ENCODE results near the gene BRME1. TPM values are rescaled to one million over a fixed set of nuclear protein-coding genes. Genes with fewer than 3 reads are reported as not detected.

BRME1 gene
- polyA plus RNA-seq, 1 experiment = 0.94 TPM

GRCh38 chr19:13908674-13909073 lies 2.8 kb upstream of the BRME1 start:
- ChIA-PET POLR2A (no interaction called here), CTCF (no interaction called here)
- no peaks in the 10 kb centered on the region for H3K27me3 ChIP-seq (ENCODE audit: control insufficient read depth, insufficient read depth, low read length)
- H3K4me3 ChIP-seq (ENCODE audit: low read depth, low read length) = no peak overlapping the region
- no peak for TF ChIP-seq CTCF (IDR thresholded peaks at IDR 0.05; ENCODE audit: insufficient read depth, low read depth, low read length)
- no peak for DNase-seq (ENCODE audit: low read depth)
- H3K36me3 ChIP-seq (ENCODE audit: control insufficient read depth, insufficient read depth, low read length) = peaks cover 11% of the 10 kb centered on the region

- Histone ChIP-seq H3K27me3 (ENCODE audit: control insufficient read depth, insufficient read depth, low read length) (no peaks in the 10 kb centered on the region), H3K36me3 (ENCODE audit: control insufficient read depth, insufficient read depth, low read length) (peaks cover 2% of the 10 kb centered on the region; the same call in 1 of the 2 replicates), H3K4me3 (ENCODE audit: low read depth, low read length) (peak overlapping the region; percentile 99)
- ChIA-PET POLR2A (no interaction called here), CTCF (interaction anchor here (1.1 kb wide), 1 partner anchor 166 kb away, joined by 4 read pairs; the partner anchor contains the start of gene MISP3)
- DNase-seq (ENCODE audit: low read depth) = no peak
- no peak for TF ChIP-seq CTCF (IDR thresholded peaks at IDR 0.05; ENCODE audit: insufficient read depth, low read depth, low read length)
Measured at GRCh38 chr19:13906910-13907309, 993 bp upstream of the BRME1 start.

DNA sequence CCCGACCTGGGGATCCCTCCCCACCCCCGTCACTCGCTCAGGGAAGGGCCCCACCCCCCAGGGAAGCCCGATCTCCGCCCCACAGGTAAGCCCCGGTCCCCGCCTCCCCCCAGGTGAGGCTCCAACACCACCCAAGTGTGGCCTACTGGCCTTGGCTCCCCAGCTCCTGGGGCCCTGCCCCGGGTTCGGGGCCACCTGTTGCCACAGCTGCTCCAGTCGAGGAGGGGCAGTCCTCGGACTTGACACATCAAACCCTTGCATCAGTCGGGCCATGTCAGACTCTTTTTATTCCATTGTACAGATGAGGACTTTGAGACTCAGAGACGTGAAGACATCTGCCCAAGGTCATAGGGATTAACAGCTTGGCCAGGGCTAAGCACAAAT lies 596 bp upstream of the BRME1 start:
- TF ChIP-seq CTCF (IDR thresholded peaks at IDR 0.05; ENCODE audit: insufficient read depth, low read depth, low read length) = no peak
- ChIA-PET CTCF (interaction anchor here (1.1 kb wide), 1 partner anchor 166 kb away, joined by 4 read pairs; the partner anchor contains the start of gene MISP3), POLR2A (no interaction called here)
- Histone ChIP-seq H3K27me3 (ENCODE audit: control insufficient read depth, insufficient read depth, low read length) (no peaks in the 10 kb centered on the region), H3K36me3 (ENCODE audit: control insufficient read depth, insufficient read depth, low read length) (peaks cover 2% of the 10 kb centered on the region; the same call in 1 of the 2 replicates), H3K4me3 (ENCODE audit: low read depth, low read length) (peak overlapping the region; percentile 99)
- DNase-seq (ENCODE audit: low read depth) = no peak

- DNase-seq (ENCODE audit: low read depth) = no peak
- TF ChIP-seq CTCF (IDR thresholded peaks at IDR 0.05; ENCODE audit: insufficient read depth, low read depth, low read length) = peak; percentile 20; the same call in 1 of the 2 replicates
- CTCF ChIA-PET = interaction anchor here (0.6 to 1.1 kb wide), 2 partner anchors 9 to 29 kb away, joined by 3 read pairs; no protein-coding TSS in a partner anchor
- POLR2A ChIA-PET = no interaction called here
- H3K4me3 ChIP-seq (ENCODE audit: low read depth, low read length) = no peak overlapping the region
- H3K27me3 ChIP-seq (ENCODE audit: control insufficient read depth, insufficient read depth, low read length) = no peaks in the 10 kb centered on the region
- H3K36me3 ChIP-seq (ENCODE audit: control insufficient read depth, insufficient read depth, low read length) = no peaks in the 10 kb centered on the region
Measured at GRCh38 chr19:13902993-13903555, 2.8 kb downstream of the BRME1 start.

DNA sequence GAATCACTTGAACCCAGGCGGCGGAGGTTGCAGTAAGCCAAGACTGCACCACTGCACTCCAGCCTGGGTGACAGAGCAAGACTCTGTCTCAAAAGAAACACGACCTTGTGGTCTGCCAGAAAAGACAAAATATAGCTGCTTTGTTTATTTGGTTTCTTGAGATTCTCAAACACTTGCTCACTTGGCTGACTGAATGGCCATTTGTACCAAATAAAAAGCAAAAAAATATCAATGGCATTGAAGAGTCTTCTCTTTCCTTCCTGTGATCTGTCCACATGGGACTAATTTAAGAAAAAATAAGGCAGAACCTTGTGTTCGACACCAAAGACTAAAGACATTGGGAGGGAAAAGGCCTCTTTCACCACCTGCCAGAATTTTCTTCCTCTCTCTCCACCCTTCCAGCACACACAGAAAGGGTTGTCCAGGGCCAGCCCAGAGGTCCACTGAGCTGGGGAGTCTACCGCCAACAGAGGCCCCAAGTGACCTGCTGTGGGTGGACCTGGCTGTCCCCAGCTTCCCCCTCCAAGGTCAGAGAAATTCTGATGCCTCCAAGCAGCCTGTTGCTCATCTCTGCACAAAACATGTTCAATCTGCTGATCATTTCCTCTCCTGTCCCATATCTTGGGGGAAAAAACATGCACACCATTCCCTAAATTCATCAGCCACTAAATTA lies 5.9 kb downstream of the BRME1 start:
- Histone ChIP-seq H3K36me3 (ENCODE audit: control insufficient read depth, insufficient read depth, low read length) (no peaks in the 10 kb centered on the region), H3K27me3 (ENCODE audit: control insufficient read depth, insufficient read depth, low read length) (no peaks in the 10 kb centered on the region), H3K4me3 (ENCODE audit: low read depth, low read length) (no peak overlapping the region)
- DNase-seq (ENCODE audit: low read depth) = no peak
- CTCF ChIA-PET = interaction anchor here (1.1 to 1.6 kb wide), 2 partner anchors 19 to 159 kb away, joined by 3 to 6 read pairs; no protein-coding TSS in a partner anchor
- TF ChIP-seq CTCF (IDR thresholded peaks at IDR 0.05; ENCODE audit: insufficient read depth, low read depth, low read length) = no peak
- POLR2A ChIA-PET = no interaction called here

Data from BJ (cell line).